Measurements from ENCODE around the gene ANKRD31. TPM values are rescaled to one million over a fixed set of nuclear protein-coding genes. Genes with fewer than 3 reads are reported as not detected.
"Not testable (repeated sequence)": the region's sequence is repeated elsewhere in the genome, so short reads cannot be mapped to it uniquely, and the experiment has no call there.

ANKRD31 gene
- total RNA-seq, 1 donor from 2014 or later, result 0.13 TPM

DNA sequence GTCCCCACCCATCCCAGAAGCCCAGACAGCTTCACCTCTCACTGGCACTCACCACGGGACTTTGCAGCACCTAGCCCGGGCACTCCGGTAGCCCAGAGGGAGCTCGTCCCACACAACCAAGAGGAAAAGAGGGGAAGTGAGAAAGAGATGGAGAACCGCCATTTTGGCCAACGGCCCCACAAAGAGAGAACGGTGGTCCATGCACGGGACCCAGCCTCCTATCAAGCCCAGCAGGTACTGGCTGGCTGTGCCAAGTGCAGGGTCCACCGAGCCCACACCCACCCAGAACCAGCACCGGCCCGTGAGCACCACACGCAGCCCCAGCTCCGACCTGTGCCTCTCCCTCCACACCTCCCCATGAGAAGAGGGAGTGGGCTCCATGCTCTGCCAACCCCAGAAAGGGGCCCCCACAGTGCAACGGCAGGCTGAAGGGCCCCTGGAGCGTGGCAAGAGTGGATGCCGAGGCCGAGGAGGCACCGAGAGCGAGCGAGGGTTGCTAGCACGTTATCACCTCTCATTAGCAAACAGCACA is 105.8 kb downstream of the ANKRD31 start:
- peaks cover 14% of the 10 kb centered on the region for H3K27me3 Mint-ChIP-seq (ENCODE audit: unreplicated experiment)
- TF ChIP-seq, protein P1, sequence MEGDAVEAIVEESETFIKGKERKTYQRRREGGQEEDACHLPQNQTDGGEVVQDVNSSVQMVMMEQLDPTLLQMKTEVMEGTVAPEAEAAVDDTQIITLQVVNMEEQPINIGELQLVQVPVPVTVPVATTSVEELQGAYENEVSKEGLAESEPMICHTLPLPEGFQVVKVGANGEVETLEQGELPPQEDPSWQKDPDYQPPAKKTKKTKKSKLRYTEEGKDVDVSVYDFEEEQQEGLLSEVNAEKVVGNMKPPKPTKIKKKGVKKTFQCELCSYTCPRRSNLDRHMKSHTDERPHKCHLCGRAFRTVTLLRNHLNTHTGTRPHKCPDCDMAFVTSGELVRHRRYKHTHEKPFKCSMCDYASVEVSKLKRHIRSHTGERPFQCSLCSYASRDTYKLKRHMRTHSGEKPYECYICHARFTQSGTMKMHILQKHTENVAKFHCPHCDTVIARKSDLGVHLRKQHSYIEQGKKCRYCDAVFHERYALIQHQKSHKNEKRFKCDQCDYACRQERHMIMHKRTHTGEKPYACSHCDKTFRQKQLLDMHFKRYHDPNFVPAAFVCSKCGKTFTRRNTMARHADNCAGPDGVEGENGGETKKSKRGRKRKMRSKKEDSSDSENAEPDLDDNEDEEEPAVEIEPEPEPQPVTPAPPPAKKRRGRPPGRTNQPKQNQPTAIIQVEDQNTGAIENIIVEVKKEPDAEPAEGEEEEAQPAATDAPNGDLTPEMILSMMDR (IDR thresholded peaks at IDR 0.05), result no peak
- no peak overlapping the region for H3K27ac Mint-ChIP-seq (ENCODE audit: unreplicated experiment)
- H3K9me3 Mint-ChIP-seq (ENCODE audit: unreplicated experiment), result peaks cover 8% of the 10 kb centered on the region
- H3K36me3 Mint-ChIP-seq (ENCODE audit: unreplicated experiment), result no peaks in the 10 kb centered on the region
- H3K4me3 Mint-ChIP-seq (ENCODE audit: unreplicated experiment), result no peak overlapping the region
- no peak for DNase-seq (ENCODE audit: extremely low spot score, unreplicated experiment)
- H3K4me1 Mint-ChIP-seq (ENCODE audit: unreplicated experiment), result no peaks in the 10 kb centered on the region

DNA sequence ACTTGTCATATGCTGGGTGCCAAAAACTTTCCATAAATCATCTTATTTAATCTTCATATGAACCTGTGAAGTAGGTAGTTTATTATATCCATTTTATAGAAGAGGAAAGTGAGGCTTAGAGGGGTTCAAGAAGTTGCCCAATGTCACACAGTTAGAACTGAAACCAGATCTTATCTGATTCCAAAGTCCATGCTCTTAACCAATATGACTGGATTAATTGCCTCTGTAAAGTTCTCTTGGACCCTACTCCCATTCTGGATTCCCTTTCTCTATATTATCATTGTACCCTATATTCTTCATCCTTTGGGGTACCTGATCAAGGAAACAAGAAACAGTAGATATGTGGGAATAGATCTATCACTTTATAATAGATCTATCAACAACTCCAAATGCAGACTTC is 119.8 kb downstream of the ANKRD31 start:
- Mint-ChIP-seq H3K4me1 (ENCODE audit: unreplicated experiment) (no peaks in the 10 kb centered on the region), H3K36me3 (ENCODE audit: unreplicated experiment) (no peaks in the 10 kb centered on the region), H3K27me3 (ENCODE audit: unreplicated experiment) (peaks cover 2% of the 10 kb centered on the region), H3K27ac (ENCODE audit: unreplicated experiment) (no peak overlapping the region), H3K4me3 (ENCODE audit: unreplicated experiment) (no peak overlapping the region), H3K9me3 (ENCODE audit: unreplicated experiment) (peaks cover 6% of the 10 kb centered on the region)
- TF ChIP-seq, protein P1 (IDR thresholded peaks at IDR 0.05), result no peak
- no peak for DNase-seq (ENCODE audit: extremely low spot score, unreplicated experiment)

DNA sequence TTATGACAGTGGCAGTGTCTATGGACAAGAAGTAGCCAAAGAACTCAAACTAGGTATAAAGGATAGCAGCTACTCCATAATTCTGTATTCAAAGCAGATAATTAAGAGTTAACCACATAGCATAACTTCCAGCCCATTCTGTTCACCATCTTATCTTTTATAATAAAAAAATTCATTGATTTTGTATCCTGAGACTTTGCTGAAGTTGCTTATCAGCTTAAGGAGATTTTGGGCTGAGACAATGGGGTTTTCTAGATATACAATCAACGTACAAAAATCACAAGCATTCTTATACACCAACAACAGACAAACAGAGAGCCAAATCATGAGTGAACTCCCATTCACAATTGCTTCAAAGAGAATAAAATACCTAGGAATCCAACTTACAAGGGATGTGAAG is 122.4 kb downstream of the ANKRD31 start:
- H3K27me3 Mint-ChIP-seq (ENCODE audit: unreplicated experiment); DNase-seq (ENCODE audit: extremely low spot score, unreplicated experiment); H3K4me3 Mint-ChIP-seq (ENCODE audit: unreplicated experiment); H3K36me3 Mint-ChIP-seq (ENCODE audit: unreplicated experiment); H3K27ac Mint-ChIP-seq (ENCODE audit: unreplicated experiment); H3K4me1 Mint-ChIP-seq (ENCODE audit: unreplicated experiment); H3K9me3 Mint-ChIP-seq (ENCODE audit: unreplicated experiment): not testable (repeated sequence)

DNA sequence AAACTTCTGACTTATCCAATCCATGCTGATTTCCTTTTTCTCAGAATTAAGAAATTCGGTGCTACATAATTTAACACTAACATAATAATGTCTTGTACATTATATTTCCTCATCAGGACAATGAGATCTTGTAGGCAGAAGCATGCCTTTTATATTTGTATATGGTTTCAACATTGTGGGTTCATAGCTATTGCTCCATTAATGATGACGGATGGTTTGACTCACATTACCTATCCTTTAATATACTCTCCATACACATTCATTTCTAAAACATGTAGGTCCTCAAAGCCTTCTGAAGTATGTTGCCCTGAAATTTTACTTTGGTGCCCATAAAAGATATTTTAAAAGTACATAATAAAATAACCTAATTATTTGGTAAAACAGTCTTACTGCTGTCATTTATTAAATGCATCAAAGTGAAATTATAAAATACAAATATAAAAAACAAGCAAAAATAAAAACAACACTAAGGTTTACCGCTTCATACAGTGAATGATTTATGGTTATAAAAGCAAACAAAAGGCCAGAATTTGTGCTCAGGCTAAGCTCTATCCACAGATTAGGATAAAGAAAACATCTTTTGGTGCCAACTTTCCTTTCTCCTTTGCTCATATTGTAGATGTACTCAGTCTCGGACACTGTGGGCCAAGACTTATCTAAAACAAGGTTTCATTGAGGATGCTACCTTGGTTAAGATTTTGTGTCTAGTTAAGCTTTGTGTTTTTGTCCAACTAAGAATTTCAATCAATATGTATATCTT is 123.1 kb downstream of the ANKRD31 start:
- TF ChIP-seq, protein P1 (IDR thresholded peaks at IDR 0.05), result no peak
- no peaks in the 10 kb centered on the region for H3K36me3 Mint-ChIP-seq (ENCODE audit: unreplicated experiment)
- no peak overlapping the region for H3K27ac Mint-ChIP-seq (ENCODE audit: unreplicated experiment)
- H3K9me3 Mint-ChIP-seq (ENCODE audit: unreplicated experiment), result no peaks in the 10 kb centered on the region
- H3K27me3 Mint-ChIP-seq (ENCODE audit: unreplicated experiment), result no peaks in the 10 kb centered on the region
- no peak for DNase-seq (ENCODE audit: extremely low spot score, unreplicated experiment)
- H3K4me3 Mint-ChIP-seq (ENCODE audit: unreplicated experiment), result no peak overlapping the region
- H3K4me1 Mint-ChIP-seq (ENCODE audit: unreplicated experiment), result no peaks in the 10 kb centered on the region

DNA sequence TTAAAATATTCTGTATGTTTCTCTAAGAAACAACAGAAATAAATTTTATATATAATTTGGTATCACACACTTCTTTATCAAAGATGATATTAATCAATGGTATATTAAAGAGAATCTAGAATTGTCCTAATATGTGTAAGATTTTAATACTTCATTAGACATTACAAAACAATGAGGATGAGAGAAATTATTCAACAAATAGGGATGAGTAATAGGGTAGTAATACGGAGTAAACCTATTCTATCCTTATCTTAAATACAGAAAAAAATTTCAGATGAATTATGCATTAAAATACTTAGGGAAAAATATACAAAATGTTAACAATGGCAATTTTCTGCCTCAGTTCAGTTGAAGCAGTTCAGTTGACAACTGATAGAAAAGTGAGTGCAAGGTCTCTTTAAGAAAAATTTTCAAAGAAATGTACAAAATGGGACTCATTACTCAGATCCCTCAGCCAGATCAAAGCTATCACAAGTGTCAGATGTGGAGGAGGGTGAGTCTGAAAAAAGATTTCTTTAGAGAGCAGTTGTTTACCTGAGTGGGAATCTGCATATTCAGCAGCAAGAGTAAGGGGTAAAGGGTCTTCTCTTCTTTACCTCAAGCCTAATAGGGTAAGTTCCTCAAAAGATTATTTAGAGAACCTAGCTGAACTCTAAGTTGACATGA is 127.6 kb downstream of the ANKRD31 start:
- no peak overlapping the region for H3K27ac Mint-ChIP-seq (ENCODE audit: unreplicated experiment)
- H3K9me3 Mint-ChIP-seq (ENCODE audit: unreplicated experiment), result no peaks in the 10 kb centered on the region
- H3K4me1 Mint-ChIP-seq (ENCODE audit: unreplicated experiment), result no peaks in the 10 kb centered on the region
- TF ChIP-seq, protein P1 (IDR thresholded peaks at IDR 0.05), result no peak
- peaks cover 7% of the 10 kb centered on the region for H3K27me3 Mint-ChIP-seq (ENCODE audit: unreplicated experiment)
- no peak overlapping the region for H3K4me3 Mint-ChIP-seq (ENCODE audit: unreplicated experiment)
- DNase-seq (ENCODE audit: extremely low spot score, unreplicated experiment), result no peak
- H3K36me3 Mint-ChIP-seq (ENCODE audit: unreplicated experiment), result no peaks in the 10 kb centered on the region
